Amniotic epithelial cell (primary cell): ENCODE measurements around the gene MRPS30.
A peak's percentile ranks its signal among the peaks of the same experiment; 100 is the strongest.
"Not testable (repeated sequence)": the region's sequence is repeated elsewhere in the genome, so short reads cannot be mapped to it uniquely, and the experiment has no call there.

Experiments
- DNase-seq: peaks from one replicate; pipeline ENCODE4 v3.0.0-alpha.2; 2010; ENCODE audit warnings: low read depth

The MRPS30 gene

DNA sequence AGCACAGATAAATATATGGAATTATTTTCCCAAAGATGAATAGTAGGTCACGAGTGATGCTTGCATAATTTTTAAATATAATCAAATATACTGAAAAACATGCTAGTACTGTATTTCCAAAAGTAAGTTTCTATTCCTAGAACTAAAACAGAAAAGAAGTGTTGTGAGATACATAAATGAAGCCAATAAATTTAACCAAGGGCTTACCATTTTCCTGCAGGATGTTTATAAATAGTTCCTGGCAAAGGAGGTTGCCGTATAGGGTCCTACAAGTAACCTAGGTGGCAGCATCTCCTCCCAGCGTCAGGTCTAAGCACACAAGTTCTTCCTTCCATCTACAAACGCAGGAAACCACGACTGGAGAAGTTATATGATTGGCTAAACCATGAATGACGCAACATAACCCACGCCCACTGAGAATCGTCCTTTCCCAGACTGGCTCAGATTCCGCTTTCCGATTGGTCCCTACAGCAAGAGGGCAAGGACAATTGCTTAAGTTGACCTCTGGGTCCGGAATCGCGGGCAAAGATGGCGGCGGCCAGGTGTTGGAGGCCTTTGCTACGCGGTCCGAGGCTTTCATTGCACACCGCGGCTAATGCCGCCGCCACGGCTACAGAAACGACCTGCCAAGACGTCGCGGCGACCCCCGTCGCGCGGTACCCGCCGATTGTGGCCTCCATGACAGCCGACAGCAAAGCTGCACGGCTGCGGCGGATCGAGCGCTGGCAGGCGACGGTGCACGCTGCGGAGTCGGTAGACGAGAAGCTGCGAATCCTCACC is at the start of gene MRPS30:
TSS of gene MRPS30 (plus strand) at position 513 of the 780 bp plus-strand sequence. CDS start at position 529, 16 bp downstream.
- DNase-seq: peak; percentile 100

DNA sequence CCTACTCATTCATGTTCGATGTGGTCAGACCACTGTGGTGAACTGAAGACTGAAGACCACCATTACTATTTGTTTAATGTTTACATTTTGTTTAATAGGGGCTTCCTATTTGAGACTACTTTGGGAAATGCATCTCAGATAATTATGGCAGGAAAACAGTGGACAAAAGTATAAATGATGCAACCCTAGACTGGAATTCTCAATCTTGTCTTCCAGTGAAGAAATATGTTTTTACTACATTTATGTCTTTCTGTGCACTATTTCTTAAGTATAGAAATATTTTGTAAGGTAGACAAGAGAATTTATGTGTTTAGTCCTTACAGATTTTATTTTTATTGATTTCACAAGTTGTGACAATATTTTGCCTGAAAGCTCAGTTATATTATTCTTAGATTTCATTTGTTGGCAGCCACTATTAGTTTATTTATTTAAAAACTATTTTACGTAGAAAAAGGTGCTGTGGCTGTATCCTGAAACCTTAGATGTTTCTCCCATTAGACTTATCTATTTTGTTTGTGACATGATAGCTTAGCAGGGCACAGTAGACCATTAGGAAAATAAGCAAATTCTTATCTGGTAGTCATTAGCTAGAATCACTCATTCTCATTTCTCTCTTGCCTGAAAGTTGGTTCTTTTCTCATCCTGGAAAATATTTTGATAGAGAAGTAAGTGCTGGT is 39.4 kb upstream of the MRPS30 start:
- DNase-seq: no peak

DNA sequence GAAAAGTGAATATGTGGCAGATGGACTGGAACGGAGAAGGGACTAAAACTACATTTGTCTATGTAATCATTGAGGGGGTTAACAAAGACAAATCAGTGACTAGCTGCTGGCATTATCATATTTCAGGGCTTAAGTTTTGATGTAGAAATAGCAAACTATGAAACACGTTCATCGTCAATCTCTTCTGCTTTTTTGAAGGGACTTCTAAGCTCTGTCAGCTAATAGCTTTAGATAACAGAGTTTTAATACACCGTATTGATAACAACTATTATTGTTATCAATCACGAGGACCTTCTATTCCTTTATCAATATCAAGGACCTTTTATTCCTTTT is 38.9 kb upstream of the MRPS30 start:
- no peak for DNase-seq

DNA sequence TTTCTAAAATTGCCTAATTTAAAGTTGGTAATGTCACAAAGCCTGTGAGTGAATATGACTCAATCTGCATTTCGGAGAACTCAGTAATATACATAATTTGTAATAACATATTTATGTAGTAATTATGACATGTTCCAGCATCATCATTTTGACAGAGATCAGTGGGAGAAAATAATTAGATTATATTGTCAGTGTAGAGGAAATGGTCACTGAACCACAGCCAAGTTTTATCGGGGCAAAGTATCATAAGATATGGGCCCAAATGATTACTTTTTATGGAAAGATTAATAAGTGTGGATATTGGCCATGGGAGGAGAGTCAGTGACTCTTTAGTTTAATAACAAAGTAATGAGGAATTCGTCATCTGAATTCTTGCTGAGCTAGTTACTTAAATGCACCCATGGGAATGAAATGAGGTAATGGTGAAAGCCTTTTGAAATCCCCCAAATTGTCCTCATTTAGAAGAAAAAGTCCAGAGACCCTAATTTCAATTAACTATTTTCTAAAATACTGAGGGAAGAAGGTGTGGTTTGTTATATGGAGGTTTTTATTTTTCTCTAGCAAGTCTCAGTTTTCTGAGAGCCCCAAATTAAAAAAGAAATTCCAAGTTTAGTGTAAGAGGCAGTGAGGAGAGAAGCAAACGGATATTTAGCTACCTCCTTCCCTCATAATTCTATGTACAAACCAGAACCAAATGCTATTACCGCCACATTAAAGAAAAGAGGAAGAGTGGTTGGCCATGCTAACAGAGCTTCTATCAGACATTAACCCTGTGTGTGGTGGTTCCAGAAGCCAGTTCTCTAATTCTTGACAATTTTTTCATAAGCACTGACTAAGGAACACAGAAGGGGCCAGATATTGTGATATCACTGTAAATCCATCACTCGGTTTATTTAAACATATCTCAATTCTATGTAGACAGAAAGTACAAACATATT is 37.7 kb upstream of the MRPS30 start:
- peak; percentile 34 for DNase-seq

DNA sequence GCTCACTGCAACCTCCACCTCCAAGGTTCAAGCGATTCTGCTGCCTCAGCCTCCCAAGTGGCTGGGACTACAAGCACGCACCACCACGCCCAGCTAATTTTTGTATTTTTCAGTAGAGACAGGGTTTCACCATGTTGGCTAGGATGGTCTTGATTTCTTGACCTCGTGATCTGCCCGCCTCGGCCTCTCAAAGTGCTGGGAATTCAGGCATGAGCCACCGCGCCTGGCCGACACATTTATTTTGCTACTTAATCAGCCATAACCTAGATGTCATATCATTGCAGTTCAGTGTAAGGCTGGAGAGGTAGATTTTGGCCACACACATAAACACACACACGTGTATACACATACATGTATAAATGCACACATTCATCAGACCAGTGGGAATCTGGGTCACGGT is 36.4 kb upstream of the MRPS30 start:
- not testable (repeated sequence) for DNase-seq

DNA sequence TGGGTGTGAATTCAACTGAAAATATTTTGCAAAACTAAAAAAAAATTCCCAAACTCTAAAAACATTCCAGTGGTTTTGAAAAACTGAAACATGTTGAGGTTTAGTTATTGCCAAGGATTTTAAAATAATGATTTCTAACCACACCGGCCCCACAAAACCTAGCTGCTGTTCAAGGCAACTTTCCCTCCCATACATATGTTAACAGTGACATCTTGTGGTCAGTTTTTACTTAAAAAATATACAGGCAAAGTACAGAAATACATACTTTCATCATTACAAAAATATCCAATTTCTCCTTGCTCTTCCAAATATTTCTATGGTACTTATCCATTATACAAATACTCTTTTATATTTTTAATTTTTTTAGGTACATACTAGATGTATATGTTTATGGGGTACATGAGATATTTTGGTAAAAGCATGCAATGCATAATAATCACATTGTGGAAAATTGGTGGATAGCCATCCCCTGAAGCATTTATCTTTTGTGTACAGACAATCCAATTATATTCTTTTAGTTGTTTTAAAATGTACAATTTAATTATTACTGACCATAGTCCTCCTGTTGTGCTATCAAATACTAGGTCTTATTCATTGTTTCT is 34.4 kb upstream of the MRPS30 start:
- DNase-seq: peak; percentile 75

DNA sequence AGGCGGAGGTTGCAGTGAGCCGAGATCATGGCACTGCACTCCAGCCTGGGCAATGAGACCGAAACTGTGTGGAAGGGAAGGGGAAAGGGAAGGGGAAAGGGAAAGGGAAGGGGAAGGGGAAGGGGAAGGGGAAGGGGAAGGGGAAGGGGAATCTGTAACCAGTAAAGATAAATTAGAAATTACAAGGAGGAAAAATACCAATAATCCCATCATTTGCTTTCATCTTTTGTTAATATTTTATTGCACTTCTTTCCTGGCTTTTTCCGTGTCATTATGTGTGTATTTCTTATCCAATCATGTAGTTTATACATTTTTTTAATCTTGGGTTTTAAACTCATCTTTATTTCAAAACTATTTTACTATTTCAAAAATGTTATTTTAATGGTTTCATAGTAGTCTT is 29.6 kb upstream of the MRPS30 start:
- no peak for DNase-seq

DNA sequence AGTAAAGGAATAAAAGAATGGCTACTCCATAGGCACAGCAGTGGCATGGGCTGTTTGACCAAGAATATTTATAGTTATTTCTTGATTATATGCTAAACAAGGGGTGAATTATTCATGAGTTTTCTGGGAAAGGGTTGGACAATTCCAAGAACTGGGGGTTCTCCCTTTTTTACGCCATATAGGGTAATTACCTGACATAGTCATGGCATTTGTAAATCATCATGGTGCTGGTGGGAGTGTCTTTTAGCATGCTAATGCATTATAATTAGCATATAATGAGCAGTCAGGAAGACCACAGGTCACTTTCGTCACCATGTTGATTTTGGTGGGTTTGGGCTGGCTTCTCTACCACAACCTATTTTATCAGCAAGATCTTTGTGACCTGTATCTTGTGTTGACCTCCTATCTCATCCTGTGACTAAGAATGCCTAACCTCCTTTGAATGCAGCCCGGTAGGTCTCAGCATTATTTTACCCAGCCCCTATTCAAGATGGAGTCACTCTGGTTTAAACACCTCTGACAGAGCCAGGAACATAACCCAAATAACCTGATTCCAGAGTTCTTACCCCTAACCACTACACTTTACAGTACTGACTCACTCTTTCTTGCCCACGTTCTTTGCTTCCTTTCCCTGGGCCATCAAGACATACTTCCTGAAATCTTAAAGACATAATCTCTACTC is 25.0 kb upstream of the MRPS30 start:
- DNase-seq: no peak

DNA sequence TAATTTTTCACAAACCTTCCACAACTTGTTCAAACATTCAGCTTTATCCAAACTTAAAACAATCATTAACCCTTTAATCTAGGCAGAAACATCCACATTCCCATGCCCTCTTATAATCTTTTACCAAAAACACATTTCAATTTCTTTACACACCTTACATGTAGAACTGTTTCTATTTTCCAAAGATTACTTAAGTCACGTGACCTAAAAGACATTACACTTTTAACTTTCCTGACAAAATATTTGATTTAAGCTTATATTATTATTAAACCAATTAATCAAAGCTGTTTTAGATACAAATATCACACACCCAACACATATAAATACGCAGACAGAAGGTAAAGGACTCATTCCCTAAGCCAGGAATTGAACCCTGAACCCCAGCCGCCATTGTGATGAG is 21.0 kb upstream of the MRPS30 start:
- DNase-seq: no peak

DNA sequence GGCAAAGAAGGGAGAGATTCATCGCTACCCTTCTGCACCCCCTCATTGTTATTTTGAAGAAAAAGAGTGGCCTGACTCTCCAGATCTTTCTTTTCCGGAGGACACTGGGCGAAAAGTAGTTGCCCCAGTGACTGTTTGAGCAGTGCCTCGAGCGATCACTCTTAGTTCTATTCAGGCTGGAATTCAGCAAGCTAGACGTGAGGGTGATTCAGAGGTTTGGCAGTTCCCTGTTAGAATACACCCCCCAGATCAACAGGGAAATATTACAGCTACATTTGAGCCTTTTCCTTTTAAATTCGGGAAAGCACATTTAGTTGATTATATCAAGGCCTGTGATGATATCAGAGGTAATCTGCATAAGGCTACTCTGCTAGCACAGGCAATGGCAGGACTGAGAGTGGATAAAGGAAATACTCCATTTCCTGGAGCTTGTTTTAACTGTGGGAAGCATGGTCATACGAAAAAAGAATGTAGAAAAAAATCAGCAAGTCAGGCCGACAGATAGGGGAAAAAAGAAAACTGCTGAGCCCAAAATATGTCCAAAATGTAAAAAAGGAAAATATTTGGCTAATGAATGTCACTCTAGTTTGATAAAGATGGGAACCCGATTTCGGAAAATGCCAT is 19.3 kb upstream of the MRPS30 start:
- DNase-seq: peak; percentile 22

DNA sequence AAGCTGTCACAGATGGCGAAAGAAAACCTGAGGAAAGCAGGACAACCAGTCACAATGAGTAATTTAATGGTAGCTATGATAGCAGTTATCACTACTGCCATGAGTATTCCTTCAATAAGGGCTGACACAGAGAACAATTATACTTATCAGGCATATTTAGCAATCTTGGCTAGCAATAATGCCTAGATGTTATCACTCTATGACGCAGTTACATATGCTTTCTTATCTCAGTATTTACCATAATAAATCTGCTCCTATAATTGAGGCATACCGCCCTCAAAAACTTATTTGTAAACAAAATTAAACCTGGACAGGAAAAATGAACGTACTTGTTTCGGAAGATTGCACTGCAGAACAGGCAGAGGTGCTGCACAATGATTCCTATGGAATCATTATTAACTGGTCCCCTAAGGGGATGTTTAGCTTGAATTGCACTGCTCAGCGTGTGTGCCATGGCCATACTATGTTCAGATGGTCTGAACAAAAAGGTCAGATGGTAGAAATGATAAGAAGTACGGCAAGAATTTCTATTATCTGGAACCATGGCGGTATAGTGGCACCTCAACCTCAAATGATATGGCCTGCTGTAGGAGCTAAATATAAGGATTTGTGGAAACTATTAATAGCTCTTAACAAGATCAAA is 16.6 kb upstream of the MRPS30 start:
- peak; percentile 13 for DNase-seq

DNA sequence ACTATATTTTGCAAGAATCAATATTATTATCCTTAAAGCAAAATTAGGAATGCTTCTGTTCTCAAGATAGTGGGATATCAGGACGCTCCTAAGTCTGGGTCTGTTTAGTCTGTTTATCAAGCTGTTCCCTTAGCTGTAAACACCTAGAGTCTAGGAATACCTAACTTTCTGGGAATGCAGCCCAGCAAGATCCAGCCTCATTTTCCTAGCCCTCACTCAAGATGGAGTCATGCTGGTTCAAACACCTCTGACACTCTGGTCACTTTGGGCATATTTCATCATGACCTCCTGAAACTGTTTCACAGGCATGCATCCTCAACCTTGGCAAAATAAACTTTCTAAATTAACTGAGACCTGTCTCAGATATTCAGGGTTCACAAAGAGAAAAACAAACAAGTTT is 14.4 kb upstream of the MRPS30 start:
- no peak for DNase-seq

DNA sequence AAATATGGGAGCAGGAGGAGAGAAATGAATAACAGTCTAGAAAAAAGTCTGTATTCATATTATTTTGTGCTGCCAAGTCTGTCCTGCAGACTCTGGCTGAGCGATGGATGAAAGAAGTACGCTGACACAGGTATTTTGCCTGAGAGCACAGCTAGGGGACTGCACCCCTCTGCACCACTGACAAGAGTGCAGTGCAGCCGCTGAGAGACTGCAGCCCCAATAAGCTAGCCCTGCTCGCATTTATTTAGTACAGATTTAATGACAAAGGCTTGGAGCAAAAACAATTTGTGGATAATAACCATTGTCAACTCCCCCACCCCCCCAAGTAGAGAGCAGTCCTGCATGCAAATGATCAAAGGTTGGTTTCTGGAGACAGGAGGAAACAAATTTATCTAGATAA is 13.3 kb upstream of the MRPS30 start:
- DNase-seq: no peak

DNA sequence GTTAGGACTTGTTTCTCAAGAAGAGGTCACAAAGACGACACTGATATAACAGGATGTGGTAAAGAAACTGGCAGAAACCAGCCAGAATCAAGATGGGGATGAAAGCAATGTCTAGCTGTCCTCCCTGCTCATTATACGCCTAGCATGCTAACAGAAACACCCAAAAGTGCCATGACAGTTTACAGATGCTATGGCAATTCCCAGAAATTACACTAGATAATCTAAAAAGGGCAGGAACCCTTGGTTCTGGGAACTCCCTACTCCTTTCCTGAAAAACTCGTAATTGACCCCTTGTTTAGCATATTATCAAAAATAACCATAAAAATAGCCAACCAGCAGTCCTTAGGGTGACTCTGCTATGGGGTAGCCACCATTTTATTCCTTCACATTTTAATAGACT is 10.9 kb upstream of the MRPS30 start:
- DNase-seq: no peak

DNA sequence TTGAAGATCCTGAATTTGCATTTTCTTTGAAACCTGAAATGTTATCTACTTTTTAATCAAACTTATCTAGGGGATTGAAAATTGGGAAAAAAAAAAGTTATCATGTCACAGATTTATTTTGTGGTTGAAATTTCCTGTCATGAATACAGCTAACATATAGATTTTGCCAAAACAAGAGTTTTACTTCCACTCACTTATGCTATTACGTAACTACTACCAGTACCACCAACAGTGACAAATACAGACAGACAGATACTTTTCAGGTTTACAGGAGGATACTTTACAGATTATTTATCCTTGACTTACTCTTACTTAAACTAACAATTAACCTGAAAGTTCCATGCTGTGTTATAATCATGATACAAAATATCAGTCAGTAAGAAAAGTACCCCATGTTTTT is 6.8 kb upstream of the MRPS30 start:
- DNase-seq: no peak

DNA sequence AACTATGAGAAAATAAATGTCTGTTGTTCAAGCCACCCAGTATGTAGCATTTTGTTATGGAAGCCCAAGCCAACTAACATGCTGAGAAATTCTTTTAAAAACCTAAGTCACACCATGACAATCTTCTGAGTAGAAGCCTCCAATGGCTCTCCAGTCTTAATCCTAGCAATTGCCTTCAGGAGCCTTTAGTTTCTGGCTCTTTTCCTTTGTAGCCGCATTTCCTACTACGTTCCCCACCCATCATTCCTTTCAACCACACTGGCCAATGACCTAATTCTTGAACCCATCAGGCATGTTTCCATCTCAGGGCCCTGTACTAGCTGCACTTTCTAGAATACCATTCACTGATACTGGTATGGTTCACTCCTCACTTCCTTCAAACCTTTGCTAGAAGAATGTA is 2.1 kb upstream of the MRPS30 start:
- no peak for DNase-seq

DNA sequence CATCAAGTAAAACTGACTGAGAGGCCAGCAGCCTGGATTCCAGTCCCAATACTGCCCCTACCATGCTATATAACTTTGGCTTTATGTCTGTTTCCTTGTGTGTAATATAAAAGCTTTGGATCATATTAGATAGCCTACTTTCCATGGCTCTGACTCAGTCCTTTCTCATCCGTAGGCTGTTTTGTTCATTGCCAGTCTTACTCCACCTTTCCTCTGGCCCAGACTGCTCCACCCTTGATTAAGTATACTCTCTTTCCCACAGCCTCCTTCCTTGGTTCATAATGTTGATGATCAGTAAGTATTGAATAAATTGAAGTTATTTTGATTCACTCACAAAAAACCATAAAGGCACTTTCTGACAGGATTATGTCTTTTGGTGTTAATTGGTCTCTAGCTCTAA is 1.5 kb upstream of the MRPS30 start:
- no peak for DNase-seq

DNA sequence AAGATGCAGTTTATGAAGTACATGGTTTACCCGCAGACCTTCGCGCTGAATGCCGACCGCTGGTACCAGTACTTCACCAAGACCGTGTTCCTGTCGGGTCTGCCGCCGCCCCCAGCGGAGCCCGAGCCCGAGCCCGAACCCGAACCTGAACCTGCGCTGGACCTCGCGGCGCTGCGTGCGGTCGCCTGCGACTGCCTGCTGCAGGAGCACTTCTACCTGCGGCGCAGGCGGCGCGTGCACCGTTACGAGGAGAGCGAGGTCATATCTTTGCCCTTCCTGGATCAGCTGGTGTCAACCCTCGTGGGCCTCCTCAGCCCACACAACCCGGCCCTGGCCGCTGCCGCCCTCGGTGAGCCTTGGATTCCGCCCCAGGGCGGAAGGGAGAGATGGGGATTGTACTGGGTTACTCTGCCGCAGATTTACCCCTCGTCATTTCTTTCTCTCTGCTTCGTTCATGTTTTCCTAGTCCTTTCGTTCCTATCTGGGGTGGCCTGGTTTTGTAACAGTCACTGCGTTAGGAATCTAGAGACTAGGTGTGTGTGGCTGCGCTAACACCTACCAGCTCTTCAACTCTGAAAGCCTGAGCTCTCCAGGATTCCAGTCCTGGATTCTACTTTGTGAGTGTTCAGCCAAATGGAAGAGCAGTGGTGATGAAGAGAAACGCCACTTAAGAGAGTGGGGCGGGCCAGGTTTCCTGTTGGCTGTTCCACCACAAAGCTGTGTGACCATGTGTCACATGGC is 638 bp downstream of the MRPS30 start:
- peak; percentile 54 for DNase-seq

DNA sequence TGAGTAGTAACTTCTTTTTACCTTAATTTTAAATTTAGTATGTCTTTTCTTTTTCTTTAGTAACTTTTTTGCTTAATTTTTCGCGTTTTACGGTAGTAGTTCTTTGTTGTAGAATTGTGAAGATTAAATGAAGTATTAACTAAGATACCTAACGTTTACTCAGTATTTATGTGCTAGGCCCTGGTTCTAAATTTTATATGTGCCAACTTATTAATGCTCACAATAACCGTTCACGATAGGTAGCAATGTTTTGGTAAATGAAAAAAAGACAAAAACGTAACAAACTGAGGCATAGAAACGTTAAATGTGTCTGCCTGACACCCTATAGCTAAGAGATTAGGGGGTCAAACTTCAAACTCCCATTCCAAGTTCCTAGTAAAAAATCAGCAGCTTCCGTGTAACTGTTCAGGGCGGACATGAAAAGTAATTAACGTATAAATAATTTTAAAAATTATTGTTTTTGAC is 1.2 kb downstream of the MRPS30 start:
- DNase-seq: no peak

DNA sequence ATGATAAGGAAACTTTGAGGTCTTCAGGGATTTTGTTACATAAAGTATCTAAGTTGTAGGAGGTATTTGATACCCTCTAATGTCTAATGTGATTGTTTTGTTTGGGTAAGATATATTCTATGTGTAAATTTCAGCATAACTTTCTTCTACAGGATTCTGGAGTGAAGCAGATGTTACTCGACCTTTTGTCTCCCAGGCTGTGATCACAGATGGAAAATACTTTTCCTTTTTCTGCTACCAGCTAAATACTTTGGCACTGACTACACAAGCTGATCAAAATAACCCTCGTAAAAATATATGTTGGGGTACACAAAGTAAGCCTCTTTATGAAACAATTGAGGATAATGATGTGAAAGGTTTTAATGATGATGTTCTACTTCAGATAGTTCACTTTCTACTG is 6.0 kb downstream of the MRPS30 start:
- DNase-seq: no peak
